Measurements from ENCODE around the gene SLC38A11.

SLC38A11 gene

GRCh38 chr2:164888592-164888991 is 66.7 kb downstream of the SLC38A11 start:
- ChIA-PET POLR2A (no interaction called here), CTCF (no interaction called here)
- no peak overlapping the region for H3K4me3 ChIP-seq (ENCODE audit: low read depth, low read length)
- TF ChIP-seq CTCF (IDR thresholded peaks at IDR 0.05; ENCODE audit: insufficient read depth, low read length, missing control alignments): no peak
- no peak for DNase-seq (ENCODE audit: low read depth, low spot score)

- no peak for TF ChIP-seq CTCF (IDR thresholded peaks at IDR 0.05; ENCODE audit: insufficient read depth, low read length, missing control alignments)
- no peak for DNase-seq (ENCODE audit: low read depth, low spot score)
- POLR2A ChIA-PET: no interaction called here
- CTCF ChIA-PET: no interaction called here
- no peak overlapping the region for H3K4me3 ChIP-seq (ENCODE audit: low read depth, low read length)
These were observed 67.7 kb downstream of the SLC38A11 start for GRCh38 chr2:164887434-164888144.

- TF ChIP-seq CTCF (IDR thresholded peaks at IDR 0.05; ENCODE audit: insufficient read depth, low read length, missing control alignments): no peak
- POLR2A ChIA-PET: no interaction called here
- H3K4me3 ChIP-seq (ENCODE audit: low read depth, low read length): no peak overlapping the region
- CTCF ChIA-PET: interaction anchor here (0.9 to 3.7 kb wide), 4 partner anchors 27 to 41 kb away, joined by 3 to 14 read pairs (median 6); partner anchors contain the start of gene COBLL1
- no peak for DNase-seq (ENCODE audit: low read depth, low spot score)
These were observed 73.0 kb downstream of the SLC38A11 start for GRCh38 chr2:164882276-164882675.

GRCh38 chr2:164881524-164881923 is 73.8 kb downstream of the SLC38A11 start:
- TF ChIP-seq CTCF (IDR thresholded peaks at IDR 0.05; ENCODE audit: insufficient read depth, low read length, missing control alignments): no peak
- H3K4me3 ChIP-seq (ENCODE audit: low read depth, low read length): no peak overlapping the region
- POLR2A ChIA-PET: no interaction called here
- DNase-seq (ENCODE audit: low read depth, low spot score): no peak
- CTCF ChIA-PET: interaction anchor here (1.1 to 3.7 kb wide), 2 partner anchors 34 to 40 kb away, joined by 3 to 14 read pairs; partner anchors contain the start of gene COBLL1

- DNase-seq (ENCODE audit: low read depth, low spot score): no peak
- POLR2A ChIA-PET: no interaction called here
- CTCF ChIA-PET: interaction anchor here (1.1 to 3.7 kb wide), 2 partner anchors 12 to 38 kb away, joined by 3 to 14 read pairs; partner anchors contain the start of gene COBLL1
- no peak for TF ChIP-seq CTCF (IDR thresholded peaks at IDR 0.05; ENCODE audit: insufficient read depth, low read length, missing control alignments)
- H3K4me3 ChIP-seq (ENCODE audit: low read depth, low read length): no peak overlapping the region
These were observed 75.3 kb downstream of the SLC38A11 start for GRCh38 chr2:164879901-164880535.

- ChIA-PET CTCF (no interaction called here), POLR2A (no interaction called here)
- no peak overlapping the region for H3K4me3 ChIP-seq (ENCODE audit: low read depth, low read length)
- no peak for DNase-seq (ENCODE audit: low read depth, low spot score)
- TF ChIP-seq CTCF (IDR thresholded peaks at IDR 0.05; ENCODE audit: insufficient read depth, low read length, missing control alignments): no peak
These were observed 77.4 kb downstream of the SLC38A11 start for GRCh38 chr2:164877927-164878326.
